ENCODE data around the gene TSKU.
"Not testable (repeated sequence)": the region's sequence is repeated elsewhere in the genome, so short reads cannot be mapped to it uniquely, and the experiment has no call there.

TSKU gene

GRCh38 chr11:76787911-76788596, 4.9 kb downstream of the TSKU start:
- H3K4me3 ChIP-seq (ENCODE audit: low read depth, low read length): no peak overlapping the region
- peak; percentile 48 for DNase-seq (ENCODE audit: low read depth, low spot score)
- TF ChIP-seq CTCF (IDR thresholded peaks at IDR 0.05; ENCODE audit: low read depth, low read length): no peak
- in situ Hi-C loops (cut with HindIII; ENCODE audit: low sequenced_read_pairs): no loop called here

DNA sequence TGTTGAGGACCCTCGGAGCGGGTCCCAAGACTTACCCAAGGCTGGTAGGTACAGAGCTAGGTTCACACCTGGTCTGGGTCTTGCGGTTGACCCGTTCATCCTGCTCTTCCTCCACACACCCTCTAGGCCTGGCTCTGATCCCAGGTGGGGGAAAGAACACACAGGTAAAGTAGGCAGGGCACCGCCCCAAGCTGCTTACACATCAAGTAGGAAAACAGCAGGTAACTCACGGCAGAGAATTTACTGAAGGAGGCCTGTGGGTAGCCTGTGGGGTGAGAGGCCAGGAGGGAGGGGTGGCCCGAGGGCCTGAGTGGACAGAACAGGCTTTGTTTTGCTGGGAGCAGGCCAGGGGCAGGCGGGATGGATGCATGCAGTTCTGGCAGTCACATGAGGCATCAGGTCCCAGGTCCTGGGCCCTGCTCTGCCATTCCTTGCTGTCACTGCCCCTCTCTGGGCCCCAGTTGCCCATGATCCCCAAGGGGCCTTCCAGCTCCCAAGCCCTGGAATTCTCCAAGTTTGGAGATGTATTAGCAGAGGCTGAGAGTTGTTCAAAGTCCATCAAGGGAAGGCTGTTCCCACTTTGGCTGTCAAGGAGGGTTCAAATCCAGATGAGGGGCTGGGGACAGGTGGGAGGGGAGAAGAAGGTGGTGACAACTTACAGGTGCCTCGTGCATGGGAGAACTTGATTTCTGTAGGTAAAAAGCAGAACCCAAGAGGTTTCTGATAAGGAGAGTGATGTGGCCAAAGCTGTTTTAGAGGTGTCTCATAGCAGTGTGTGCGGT, 5.7 kb downstream of the TSKU start:
- in situ Hi-C loops (cut with HindIII; ENCODE audit: low sequenced_read_pairs): no loop called here
- TF ChIP-seq CTCF (IDR thresholded peaks at IDR 0.05; ENCODE audit: low read depth, low read length): no peak
- DNase-seq (ENCODE audit: low read depth, low spot score): no peak
- H3K4me3 ChIP-seq (ENCODE audit: low read depth, low read length): no peak overlapping the region

DNA sequence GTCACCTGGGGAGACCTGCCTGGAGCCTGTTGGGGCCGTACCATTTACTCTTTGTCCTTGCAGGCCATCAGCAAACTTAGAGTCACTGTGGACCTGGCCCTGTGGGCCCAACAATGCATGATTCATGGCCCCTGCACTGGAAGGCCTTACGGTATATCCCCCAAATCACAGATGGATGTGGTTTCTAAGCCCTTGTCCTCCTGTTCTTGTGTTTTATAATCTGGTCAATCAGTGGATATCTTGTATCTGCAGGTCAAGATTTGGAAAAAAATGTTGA, 6.2 kb downstream of the TSKU start:
- in situ Hi-C loops (cut with HindIII; ENCODE audit: low sequenced_read_pairs): no loop called here
- TF ChIP-seq CTCF (IDR thresholded peaks at IDR 0.05; ENCODE audit: low read depth, low read length): no peak
- H3K4me3 ChIP-seq (ENCODE audit: low read depth, low read length): no peak overlapping the region
- no peak for DNase-seq (ENCODE audit: low read depth, low spot score)

GRCh38 chr11:76790251-76790650, 7.1 kb downstream of the TSKU start:
- no peak for DNase-seq (ENCODE audit: low read depth, low spot score)
- in situ Hi-C loops (cut with HindIII; ENCODE audit: low sequenced_read_pairs): no loop called here
- no peak overlapping the region for H3K4me3 ChIP-seq (ENCODE audit: low read depth, low read length)
- TF ChIP-seq CTCF (IDR thresholded peaks at IDR 0.05; ENCODE audit: low read depth, low read length): no peak

DNA sequence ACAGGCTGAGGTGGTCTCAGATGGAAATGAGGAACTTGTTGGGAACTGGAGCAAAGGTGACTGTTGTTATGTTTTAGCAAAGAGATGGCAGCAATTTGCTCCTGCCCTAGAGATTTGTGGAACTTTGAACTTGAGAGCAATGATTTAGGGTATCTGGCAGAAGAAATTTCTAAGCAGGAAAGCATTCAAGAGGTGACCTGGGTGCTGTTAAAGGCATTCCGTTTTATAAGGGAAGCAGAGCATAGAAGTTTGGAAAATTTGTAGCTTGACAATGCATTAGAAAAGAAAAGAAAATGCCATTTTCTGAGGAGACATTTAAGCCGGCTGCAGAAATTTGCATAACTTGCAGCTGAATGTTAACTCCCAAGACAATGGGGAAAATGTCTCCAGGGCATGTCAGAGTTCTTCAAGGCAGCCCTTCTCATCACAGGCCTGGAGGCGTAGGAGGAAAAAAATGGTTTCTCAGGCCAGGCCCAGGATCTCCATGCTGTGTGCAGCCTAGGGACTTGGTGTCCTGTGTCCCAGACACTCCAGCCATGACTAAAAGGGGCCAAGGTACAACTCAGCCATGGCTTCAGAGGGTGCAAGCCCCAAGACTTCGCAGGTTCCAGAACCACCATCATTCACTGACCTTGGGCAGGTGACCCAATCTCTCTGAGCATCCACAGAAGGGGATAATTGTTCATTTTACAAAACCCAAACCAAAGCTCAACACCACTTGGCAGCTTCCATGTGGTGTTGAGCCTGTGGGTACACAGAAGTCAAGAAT, 8.0 kb downstream of the TSKU start:
- H3K4me3 ChIP-seq (ENCODE audit: low read depth, low read length); in situ Hi-C loops (cut with HindIII; ENCODE audit: low sequenced_read_pairs); DNase-seq (ENCODE audit: low read depth, low spot score): not testable (repeated sequence)

DNA sequence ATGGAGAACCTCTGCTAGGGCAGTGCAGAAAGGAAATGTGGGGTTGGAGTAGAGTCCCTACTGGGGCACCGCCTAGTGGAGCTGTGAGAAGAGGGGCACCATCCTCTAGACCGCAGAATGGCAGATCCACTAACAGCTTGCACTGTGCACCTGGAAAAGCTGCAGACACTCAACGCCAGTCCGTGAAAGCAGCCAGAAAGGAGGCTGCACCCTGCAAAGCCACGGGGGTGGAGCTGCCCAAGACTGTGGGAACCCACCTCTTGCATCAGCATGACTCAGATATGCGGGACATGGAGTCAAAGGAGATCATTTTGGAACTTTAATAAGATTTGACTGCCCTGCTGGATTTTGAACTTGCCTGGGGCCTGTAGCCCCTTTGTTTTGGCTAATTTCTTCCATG, 8.7 kb downstream of the TSKU start:
- H3K4me3 ChIP-seq (ENCODE audit: low read depth, low read length): no peak overlapping the region
- TF ChIP-seq CTCF (IDR thresholded peaks at IDR 0.05; ENCODE audit: low read depth, low read length): no peak
- in situ Hi-C loops (cut with HindIII; ENCODE audit: low sequenced_read_pairs): no loop called here
- peak; percentile 78 for DNase-seq (ENCODE audit: low read depth, low spot score)
